H54 (cell line): Measurements from ENCODE around the gene COQ9.

Experiments used
- DNase-seq: peaks from one replicate; pipeline ENCODE4 v3.0.0; 2011; ENCODE audit warnings: low spot score, mixed read lengths; ENCODE audit not compliant: insufficient read length
- FAIRE-seq: peaks from 3 replicates; lab custom pipeline; 2011; peaks lifted over from hg19 to GRCh38; lab: Jason Lieb, UNC
- POLR2A ChIP-seq: IDR thresholded peaks from 2 replicates; pipeline ENCODE4 v1.6.1; 2011; ENCODE audit warnings: low read depth, mild to moderate bottlenecking, low read length

Gene COQ9

GRCh38 chr16:57473176-57473840 lies 26.0 kb downstream of the COQ9 start:
- FAIRE-seq (no peak), DNase-seq (no peak)
- TF ChIP-seq POLR2A, result no peak

- DNase-seq, result no peak
- no peak for TF ChIP-seq POLR2A
- no peak for FAIRE-seq
These were observed 26.6 kb downstream of the COQ9 start for GRCh38 chr16:57473906-57474305.

- DNase-seq, result no peak
These were observed 27.7 kb downstream of the COQ9 start for GRCh38 chr16:57474671-57475661.

GRCh38 chr16:57475711-57476339 lies 28.5 kb downstream of the COQ9 start:
- DNase-seq (peak; percentile 43), FAIRE-seq (no peak)
- no peak for TF ChIP-seq POLR2A

More at GRCh38 chr16:57474671-57475661, 27.7 kb downstream of the COQ9 start:
- TF ChIP-seq POLR2A, result no peak
- no peak for FAIRE-seq

DNA sequence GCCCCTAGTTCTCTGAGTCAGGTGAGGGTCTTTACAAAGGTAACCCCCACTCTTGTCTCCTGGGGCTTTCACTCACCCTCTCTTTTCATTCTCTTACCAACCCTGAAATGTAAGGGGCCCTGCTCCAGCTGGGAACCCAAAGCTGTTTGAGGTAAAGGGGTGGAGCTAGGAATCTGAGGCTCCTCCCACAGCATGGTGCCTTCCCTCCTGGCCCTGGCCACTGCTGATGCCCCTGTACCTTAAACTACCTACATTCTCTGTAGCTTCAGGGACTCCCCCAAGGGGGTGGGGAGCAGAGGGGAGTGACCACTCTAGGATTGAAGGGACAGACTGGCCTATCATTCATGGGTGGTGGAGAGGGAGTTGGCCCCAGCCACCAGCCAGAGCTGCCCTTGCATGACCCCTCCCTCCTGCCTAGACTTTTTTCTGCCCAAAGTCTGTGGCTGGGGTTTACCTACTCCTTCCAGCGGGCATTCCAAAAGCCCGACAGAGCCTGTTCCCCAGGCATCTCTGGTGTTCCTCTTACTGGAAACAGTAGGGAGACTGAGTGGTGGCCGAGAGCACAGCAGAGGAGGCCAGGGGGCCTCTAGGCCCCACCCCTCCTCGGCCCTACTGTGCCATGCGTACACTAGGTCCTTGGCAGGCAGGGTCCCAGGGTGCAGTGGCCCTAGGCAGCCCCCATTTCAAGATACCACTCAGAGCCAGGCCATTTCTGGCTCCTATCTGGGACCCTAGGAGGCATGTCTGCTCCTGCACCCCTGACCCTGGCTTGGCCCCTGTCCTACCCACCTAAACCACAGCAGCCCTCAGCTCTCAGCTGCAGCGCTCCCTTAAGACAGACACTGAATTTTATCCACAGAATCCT lies 29.5 kb downstream of the COQ9 start:
- DNase-seq (no peak), FAIRE-seq (no peak)
- TF ChIP-seq POLR2A, result no peak

DNA sequence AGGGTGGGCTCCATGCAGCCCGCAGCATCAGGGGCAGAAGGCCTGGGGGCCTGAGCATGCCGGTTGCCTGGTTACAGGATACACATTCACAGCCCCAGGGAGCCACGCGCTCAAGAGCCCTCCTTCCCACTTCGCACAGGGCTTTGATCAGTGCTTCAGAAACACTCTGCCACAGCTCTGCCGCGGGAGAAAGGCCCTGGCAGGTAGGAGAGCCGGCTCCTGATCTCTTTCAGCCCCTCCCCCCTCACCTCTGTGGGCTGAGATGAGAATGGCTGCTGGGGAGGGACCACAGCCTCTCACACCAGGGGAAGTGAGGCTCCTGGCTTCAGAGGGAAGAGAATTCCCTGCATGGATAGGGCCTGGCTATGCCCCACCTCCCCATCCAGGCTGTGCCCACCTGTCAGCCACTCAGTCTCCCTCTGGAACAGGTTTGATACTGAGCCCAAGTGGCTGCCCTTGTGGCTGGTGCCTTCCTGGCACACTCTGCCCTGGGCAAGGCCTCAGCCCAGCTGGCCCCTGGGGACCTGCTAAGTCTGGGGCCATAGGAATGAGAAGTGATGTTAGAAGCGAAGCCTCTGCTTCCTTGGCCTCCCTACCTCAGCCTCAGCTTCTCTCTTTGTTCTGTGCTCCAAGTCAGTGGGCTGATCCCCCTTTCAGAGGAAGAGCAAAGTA lies 30.4 kb downstream of the COQ9 start:
- FAIRE-seq, result no peak
- DNase-seq, result no peak
- TF ChIP-seq POLR2A, result no peak

DNA sequence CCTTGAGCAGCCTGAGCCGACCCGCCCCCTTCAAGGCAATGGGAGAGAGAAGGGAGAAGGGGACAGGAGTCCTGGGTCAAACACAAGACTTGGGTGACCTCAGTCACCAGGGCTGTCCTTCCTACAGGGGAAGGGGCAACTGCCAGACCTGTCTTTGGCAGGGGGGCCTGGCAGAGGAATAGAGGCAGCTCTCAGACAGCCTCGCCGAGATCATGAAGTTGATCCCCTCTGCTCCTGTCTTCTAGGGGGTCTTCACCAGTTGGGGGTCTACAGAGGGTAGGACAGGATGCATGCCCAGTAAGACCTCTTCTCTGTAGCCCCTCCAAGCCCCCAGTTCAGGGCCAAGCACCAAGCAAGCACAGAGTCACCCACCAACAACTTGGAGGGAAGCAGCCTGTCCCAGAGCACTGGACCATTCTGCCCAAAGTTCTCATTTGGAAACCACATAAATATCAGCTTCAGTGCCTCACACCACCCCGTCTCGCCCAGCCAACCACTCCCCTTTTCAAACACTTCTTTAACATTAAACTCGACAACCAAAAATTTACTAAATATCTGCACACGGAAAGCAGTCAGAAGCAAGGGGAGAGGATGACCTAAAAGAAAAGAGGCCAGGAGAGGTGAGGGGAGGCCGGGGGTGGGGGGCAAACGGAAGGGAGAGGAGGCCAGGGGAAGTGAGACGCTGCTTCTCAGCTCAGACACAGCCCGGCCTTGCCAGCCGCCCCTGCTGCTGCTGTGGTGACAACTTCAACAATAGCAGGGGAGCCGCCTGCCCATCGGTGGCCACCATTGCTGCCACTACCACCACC lies 31.3 kb downstream of the COQ9 start:
- DNase-seq (no peak), FAIRE-seq (no peak)
- TF ChIP-seq POLR2A, result no peak

- DNase-seq, result peak; percentile 59
- no peak for FAIRE-seq
- TF ChIP-seq POLR2A, result no peak
These were observed 32.1 kb downstream of the COQ9 start for GRCh38 chr16:57479205-57479975.

GRCh38 chr16:57479976-57480753 lies 32.9 kb downstream of the COQ9 start:
- TF ChIP-seq POLR2A, result peak; percentile 12; the same call in 1 of the 2 replicates
- FAIRE-seq (no peak), DNase-seq (peak; percentile 89)

DNA sequence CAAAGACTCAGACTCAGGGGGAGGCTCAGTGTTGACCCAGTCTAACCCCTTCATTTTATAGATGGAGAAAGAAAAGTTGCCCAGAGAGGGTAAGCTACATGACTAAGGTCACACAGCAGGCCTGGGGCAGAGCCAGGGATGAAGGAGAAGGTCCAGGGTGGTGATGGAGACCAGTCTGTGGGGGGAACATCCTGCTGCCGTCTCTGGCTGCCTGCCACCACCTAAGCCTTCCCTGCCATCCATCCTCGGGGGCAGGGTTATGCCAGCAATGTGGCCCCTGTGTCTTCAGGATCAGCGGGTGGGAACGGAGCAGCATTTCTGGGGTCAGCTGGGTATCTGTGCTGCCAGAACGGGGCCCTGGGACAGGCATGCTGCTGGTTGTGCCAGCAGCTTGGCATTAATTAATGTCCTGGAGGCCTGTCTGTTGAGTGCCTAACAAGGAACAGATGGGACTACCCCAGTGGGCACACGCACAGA lies 33.5 kb downstream of the COQ9 start:
- DNase-seq, result no peak
- no peak for FAIRE-seq
- no peak for TF ChIP-seq POLR2A
